Activated CD8-positive, alpha-beta T cell treated with anti-CD3 and anti-CD28 coated beads for 36 hours (primary cell): ENCODE measurements around the gene ANKFN1. TPM values are rescaled to one million over a fixed set of nuclear protein-coding genes. Genes with fewer than 3 reads are reported as not detected.

Source experiments
- ATAC-seq: fragments of 200-7000 bp; cut with Tn5 transposase; one replicate; pipeline ENCODE4 v1.10.0; 2021; ENCODE audit warnings: mild to moderate bottlenecking, moderate library complexity
- CTCF ChIA-PET: fragments of 350-600 bp; sonication (Branson Sonifier 250); formaldehyde crosslinking; loops from one replicate; lab custom pipeline; 2021; ENCODE audit warnings: antibody characterized with exemption; lab: Charles Lee
- POLR2A ChIA-PET: fragments of 350-600 bp; sonication (Branson Sonifier 250); formaldehyde crosslinking; loops from one replicate; lab custom pipeline; 2021; ENCODE audit warnings: antibody characterized with exemption; lab: Charles Lee
- DNase-seq: peaks from one replicate; pipeline ENCODE4 v3.0.0-alpha.2; 2020
- H3K27ac Mint-ChIP-seq: one replicate; pipeline ENCODE4 v1.8.0; 2021; ENCODE audit warnings: mild to moderate bottlenecking, mixed read lengths
- H3K27me3 Mint-ChIP-seq: one replicate; pipeline ENCODE4 v1.8.0; 2021; ENCODE audit warnings: mixed read lengths
- H3K36me3 Mint-ChIP-seq: one replicate; pipeline ENCODE4 v1.8.0; 2021; ENCODE audit warnings: low read depth, mixed read lengths
- H3K4me1 Mint-ChIP-seq: one replicate; pipeline ENCODE4 v1.8.0; 2021; ENCODE audit warnings: low read depth, mixed read lengths
- H3K4me3 Mint-ChIP-seq: one replicate; pipeline ENCODE4 v1.8.0; 2021; ENCODE audit warnings: mild to moderate bottlenecking, moderate library complexity, mixed read lengths
- H3K9me3 Mint-ChIP-seq: one replicate; pipeline ENCODE4 v1.8.0; 2021; ENCODE audit warnings: mixed read lengths
- CTCF ChIP-seq: fragments of 200-600 bp; IDR thresholded peaks from one replicate; pipeline ENCODE4 v1.8.0; 2022; ENCODE audit warnings: antibody characterized with exemption, mild to moderate bottlenecking
- intact Hi-C: fragments of 100-400 bp; cut with micrococcal nuclease; formaldehyde crosslinking; loops from one replicate; pipeline ENCODE4 v1.10.0; 2022
- total RNA-seq, 2 experiments: library from RNA; stranded (reverse); gene quantifications; one replicate each; pipeline ENCODE4 v1.2.3, GENCODE V29; 2021

Gene ANKFN1
- total RNA-seq, 2 experiments from 2014 or later: not detected

- no peak overlapping the region for H3K27ac Mint-ChIP-seq
Measured at GRCh38 chr17:56319531-56319930, 166.3 kb downstream of the ANKFN1 start.

GRCh38 chr17:56320443-56320842, 167.2 kb downstream of the ANKFN1 start:
- Mint-ChIP-seq H3K9me3 (no peaks in the 10 kb centered on the region), H3K27ac (no peak overlapping the region), H3K4me1 (no peaks in the 10 kb centered on the region), H3K4me3 (no peak overlapping the region), H3K27me3 (peaks cover 3% of the 10 kb centered on the region), H3K36me3 (no peaks in the 10 kb centered on the region)
- ATAC-seq: no peak
- DNase-seq: no peak
- intact Hi-C loops: no loop called here
- CTCF ChIA-PET: interaction anchor here (0.8 to 2.0 kb wide), 9 partner anchors 8 to 395 kb away, joined by 3 to 6 read pairs (median 3); no protein-coding TSS in a partner anchor
- POLR2A ChIA-PET: no interaction called here
- no peak for TF ChIP-seq CTCF

More at GRCh38 chr17:56319531-56319930, 166.3 kb downstream of the ANKFN1 start:
- Mint-ChIP-seq H3K9me3 (no peaks in the 10 kb centered on the region), H3K36me3 (no peaks in the 10 kb centered on the region), H3K4me3 (no peak overlapping the region), H3K27me3 (peaks cover 3% of the 10 kb centered on the region), H3K4me1 (no peaks in the 10 kb centered on the region)
- intact Hi-C loops: loop anchor here (10.0 kb wide), 2 partner anchors 195 to 475 kb away; no protein-coding TSS in a partner anchor
- POLR2A ChIA-PET: no interaction called here
- DNase-seq (no peak), ATAC-seq (peak; percentile 56)
- peak; percentile 69 for TF ChIP-seq CTCF
- CTCF ChIA-PET: interaction anchor here (0.7 to 2.0 kb wide), 14 partner anchors 9 to 584 kb away, joined by 3 to 9 read pairs (median 3); no protein-coding TSS in a partner anchor

- peaks cover 6% of the 10 kb centered on the region for H3K27me3 Mint-ChIP-seq
- no peak overlapping the region for H3K4me3 Mint-ChIP-seq
- no peak for ATAC-seq
Measured at GRCh38 chr17:56322991-56323390, 169.7 kb downstream of the ANKFN1 start.

GRCh38 chr17:56324676-56325075, 171.4 kb downstream of the ANKFN1 start:
- POLR2A ChIA-PET: no interaction called here
- CTCF ChIA-PET: interaction anchor here (2.2 kb wide), 1 partner anchor 197 kb away, joined by 7 read pairs; no protein-coding TSS in a partner anchor

More at GRCh38 chr17:56322991-56323390, 169.7 kb downstream of the ANKFN1 start:
- TF ChIP-seq CTCF: no peak
- intact Hi-C loops: no loop called here
- CTCF ChIA-PET: no interaction called here
- no peaks in the 10 kb centered on the region for H3K36me3 Mint-ChIP-seq
- no peak for DNase-seq
- H3K27ac Mint-ChIP-seq: no peak overlapping the region
- no peaks in the 10 kb centered on the region for H3K9me3 Mint-ChIP-seq
- no peaks in the 10 kb centered on the region for H3K4me1 Mint-ChIP-seq
- POLR2A ChIA-PET: no interaction called here

More at GRCh38 chr17:56324676-56325075, 171.4 kb downstream of the ANKFN1 start:
- intact Hi-C loops: no loop called here
- Mint-ChIP-seq H3K9me3 (no peaks in the 10 kb centered on the region), H3K27ac (no peak overlapping the region), H3K36me3 (no peaks in the 10 kb centered on the region), H3K27me3 (peaks cover 7% of the 10 kb centered on the region), H3K4me3 (no peak overlapping the region), H3K4me1 (no peaks in the 10 kb centered on the region)
- no peak for TF ChIP-seq CTCF
- no peak for DNase-seq
- no peak for ATAC-seq
